OCI-LY7 (cell line): ENCODE measurements around the gene CDHR5. TPM values are rescaled to one million over a fixed set of nuclear protein-coding genes. Genes with fewer than 3 reads are reported as not detected.

Experiments used
- BruUV-seq: library from RNA; stranded (reverse); fragments of 400-500 nt; replicated peaks from 2 replicates; lab custom pipeline; 2021; lab: Mats Ljungman, UMichigan
- CTCF ChIA-PET: fragments of 300-600 bp; sonication (Branson Sonifier 250); formaldehyde crosslinking; loops from one replicate; lab custom pipeline; 2022; ENCODE audit warnings: antibody characterized with exemption; ENCODE audit not compliant: unreplicated experiment; lab: Charles Lee
- POLR2A ChIA-PET: fragments of 300-600 bp; sonication (Branson Sonifier 250); formaldehyde crosslinking; loops from one replicate; lab custom pipeline; 2022; ENCODE audit warnings: antibody characterized with exemption; lab: Charles Lee
- DNase-seq: peaks from one replicate; pipeline ENCODE4 v3.0.0-alpha.2; 2015; ENCODE audit warnings: low spot score
- H2AFZ ChIP-seq: fragments of 200-600 bp; sonication (generic), shearing (Covaris generic); 2 replicates; pipeline ENCODE4 v1.6.1; 2014; ENCODE audit warnings: mild to moderate bottlenecking, antibody characterized with exemption, low read length, moderate library complexity
- H3K27ac ChIP-seq: fragments of 200-600 bp; sonication (generic); 2 replicates; pipeline ENCODE4 v1.5.1; 2014; ENCODE audit warnings: mixed run types, low read depth, mild to moderate bottlenecking, moderate library complexity, low read length, inconsistent platforms; ENCODE audit not compliant: poor library complexity, severe bottlenecking
- H3K36me3 ChIP-seq: fragments of 200-600 bp; sonication (generic); 2 replicates; pipeline ENCODE4 v1.6.1; 2014; ENCODE audit warnings: mild to moderate bottlenecking, antibody characterized with exemption, low read length, moderate library complexity, mixed read lengths; ENCODE audit not compliant: insufficient read depth
- H3K4me1 ChIP-seq: fragments of 200-600 bp; sonication (generic); 2 replicates; pipeline ENCODE4 v1.5.1; 2014; ENCODE audit warnings: mild to moderate bottlenecking, low read length; ENCODE audit not compliant: insufficient read depth, poor library complexity, severe bottlenecking
- H3K4me2 ChIP-seq: fragments of 200-600 bp; sonication (generic); 2 replicates; pipeline ENCODE4 v1.6.1; 2014; ENCODE audit warnings: mild to moderate bottlenecking, low read length
- H3K4me3 ChIP-seq: fragments of 200-600 bp; sonication (generic); 2 replicates; pipeline ENCODE4 v1.5.1; 2014; ENCODE audit warnings: mild to moderate bottlenecking, low read depth, low read length; ENCODE audit not compliant: poor library complexity, severe bottlenecking
- H3K79me2 ChIP-seq: fragments of 200-600 bp; sonication (generic); 2 replicates; pipeline ENCODE4 v1.6.1; 2016; ENCODE audit warnings: low read depth, mild to moderate bottlenecking, low read length, moderate library complexity, mixed read lengths; ENCODE audit not compliant: insufficient read depth
- H3K9me2 ChIP-seq: fragments of 200-600 bp; sonication (generic); 2 replicates; pipeline ENCODE4 v1.6.1; 2016; ENCODE audit warnings: mild to moderate bottlenecking, low read length, mixed read lengths; ENCODE audit not compliant: insufficient read depth
- H3K9me3 ChIP-seq: fragments of 200-600 bp; sonication (generic); 2 replicates; pipeline ENCODE4 v1.6.1; 2014; ENCODE audit warnings: mild to moderate bottlenecking, mixed run types, low read length, mixed read lengths
- H4K20me1 ChIP-seq: fragments of 200-600 bp; sonication (generic); 2 replicates; pipeline ENCODE4 v1.6.1; 2014; ENCODE audit warnings: mild to moderate bottlenecking, antibody characterized with exemption, low read length, moderate library complexity, mixed read lengths; ENCODE audit not compliant: insufficient read depth
- CTCF ChIP-seq: fragments of 200-600 bp; sonication (generic); conservative IDR thresholded peaks from 2 replicates; pipeline ENCODE4 v1.5.1; 2014; ENCODE audit warnings: mild to moderate bottlenecking, antibody characterized with exemption, low read length, moderate library complexity, mixed read lengths
- EZH2phosphoT487 ChIP-seq: fragments of 200-600 bp; sonication (generic); IDR thresholded peaks from 2 replicates; pipeline ENCODE4 v1.6.1; 2018; ENCODE audit warnings: low read depth, borderline replicate concordance, mild to moderate bottlenecking, mixed run types, antibody characterized with exemption, low read length, moderate library complexity, mixed read lengths
- intact Hi-C: fragments of 100-400 bp; cut with micrococcal nuclease; formaldehyde crosslinking; loops from one replicate; pipeline ENCODE4 v1.10.0; 2022; ENCODE audit not compliant: unreplicated experiment
- total RNA-seq, 2 experiments: library from RNA; depleted of rRNA in 1 of 2; stranded (reverse); fragments of >200 nt in 1 of 2; shearing (Covaris generic) in 1 of 2; gene quantifications; 2 replicates each; pipeline ENCODE4 v1.2.3, GENCODE V29; 2014 to 2022

The CDHR5 gene
- total RNA-seq, 2 experiments from 2014 or later, result not detected

GRCh38 chr11:643366-643765 is 18.6 kb upstream of the CDHR5 start:
- DNase-seq, result no peak
- no peak overlapping the region for H3K4me3 ChIP-seq
- ChIA-PET POLR2A (no interaction called here), CTCF (no interaction called here)
- H3K79me2 ChIP-seq, result no peaks in the 10 kb centered on the region
- no peaks in the 10 kb centered on the region for H4K20me1 ChIP-seq
- peaks cover 44% of the 10 kb centered on the region; the same call in 1 of the 2 replicates for H3K36me3 ChIP-seq
- TF ChIP-seq CTCF (no peak), EZH2phosphoT487 (no peak)
- H2AFZ ChIP-seq, result no peak overlapping the region
- no peak overlapping the region for H3K27ac ChIP-seq
- no peaks in the 10 kb centered on the region for H3K9me3 ChIP-seq
- peaks cover 9% of the 10 kb centered on the region for H3K4me1 ChIP-seq
- intact Hi-C loops, result no loop called here
- no peaks in the 10 kb centered on the region for H3K9me2 ChIP-seq
- no peak overlapping the region for H3K4me2 ChIP-seq
- no TSS peak for BruUV-seq

- Histone ChIP-seq H3K4me3 (no peak overlapping the region), H2AFZ (no peak overlapping the region), H3K27ac (no peak overlapping the region), H3K79me2 (no peaks in the 10 kb centered on the region), H3K36me3 (peaks cover 42% of the 10 kb centered on the region; the same call in 1 of the 2 replicates), H3K4me1 (peaks cover 9% of the 10 kb centered on the region), H3K4me2 (no peak overlapping the region), H3K9me2 (no peaks in the 10 kb centered on the region), H4K20me1 (no peaks in the 10 kb centered on the region), H3K9me3 (no peaks in the 10 kb centered on the region)
- intact Hi-C loops, result no loop called here
- ChIA-PET CTCF (no interaction called here), POLR2A (interaction anchor here (0.5 kb wide), 1 partner anchor 140 kb away, joined by 3 read pairs; no protein-coding TSS in a partner anchor)
- no peak for DNase-seq
- no TSS peak for BruUV-seq
- no peak for TF ChIP-seq EZH2phosphoT487
- TF ChIP-seq CTCF, result no peak
Observed at GRCh38 chr11:641806-642370, 17.1 kb upstream of the CDHR5 start.

- no peak overlapping the region for H2AFZ ChIP-seq
- intact Hi-C loops, result no loop called here
- H3K9me3 ChIP-seq, result no peaks in the 10 kb centered on the region
- no peak for DNase-seq
- no peaks in the 10 kb centered on the region for H3K9me2 ChIP-seq
- no TSS peak for BruUV-seq
- H3K36me3 ChIP-seq, result peaks cover 27% of the 10 kb centered on the region; the same call in 1 of the 2 replicates
- no peak overlapping the region for H3K4me3 ChIP-seq
- no peak overlapping the region for H3K4me2 ChIP-seq
- H3K4me1 ChIP-seq, result peaks cover 9% of the 10 kb centered on the region
- H3K27ac ChIP-seq, result no peak overlapping the region
- TF ChIP-seq CTCF (no peak), EZH2phosphoT487 (no peak)
- no peaks in the 10 kb centered on the region for H3K79me2 ChIP-seq
- ChIA-PET CTCF (no interaction called here), POLR2A (no interaction called here)
- H4K20me1 ChIP-seq, result no peaks in the 10 kb centered on the region
Observed at GRCh38 chr11:640021-640706, 15.4 kb upstream of the CDHR5 start.
